ENCODE results near the gene RIMS4.

RIMS4 gene

GRCh38 chr20:44715499-44716308 is 94.6 kb downstream of the RIMS4 start:
- DNase-seq = no peak

- no peak for DNase-seq
Measured at GRCh38 chr20:44714701-44715498, 95.4 kb downstream of the RIMS4 start, which contains the start of gene CCN5. TSS of gene CCN5 (plus strand) at chr20:44715369. CDS start at chr20:44715391, 22 bp downstream.

GRCh38 chr20:44714102-44714700 is 96.1 kb downstream of the RIMS4 start:
- no peak for DNase-seq

GRCh38 chr20:44711237-44711636 is 99.1 kb downstream of the RIMS4 start:
- no peak for DNase-seq

- no peak for DNase-seq
Measured at GRCh38 chr20:44709797-44710196, 100.5 kb downstream of the RIMS4 start.

GRCh38 chr20:44709380-44709779 is 101.0 kb downstream of the RIMS4 start:
- DNase-seq = no peak

- DNase-seq = no peak
Measured at GRCh38 chr20:44707018-44707579, 103.2 kb downstream of the RIMS4 start.

- DNase-seq = no peak
Measured at GRCh38 chr20:44706301-44707017, 103.9 kb downstream of the RIMS4 start.

- no peak for DNase-seq
Measured at GRCh38 chr20:44705364-44706094, 104.8 kb downstream of the RIMS4 start.

GRCh38 chr20:44704551-44704971 is 105.8 kb downstream of the RIMS4 start:
- no peak for DNase-seq

- no peak for DNase-seq
Measured at GRCh38 chr20:44703956-44704488, 106.3 kb downstream of the RIMS4 start.

- DNase-seq = no peak
Measured at GRCh38 chr20:44703183-44703925, 107.0 kb downstream of the RIMS4 start.

- no peak for DNase-seq
Measured at GRCh38 chr20:44702776-44703175, 107.6 kb downstream of the RIMS4 start.

- DNase-seq = no peak
Measured at GRCh38 chr20:44701858-44702256, 108.5 kb downstream of the RIMS4 start.
